Activated CD8-positive, alpha-beta memory T cell treated with anti-CD3 and anti-CD28 coated beads, Interleukin-2, amount 10 ng/mL, durations not matched to agents 7 days and 5 days (primary cell): ENCODE measurements around the gene PMIS2. TPM values are rescaled to one million over a fixed set of nuclear protein-coding genes. Genes with fewer than 3 reads are reported as not detected.

Experiments used
- ATAC-seq: fragments of 150-1000 bp; cut with Tn5 transposase; one replicate; pipeline ENCODE4 v1.10.0; 2021; ENCODE audit warnings: moderate library complexity
- CTCF ChIA-PET: fragments of 350-600 bp; sonication (Branson Sonifier 250); formaldehyde crosslinking; loops from one replicate; lab custom pipeline; 2021; ENCODE audit warnings: antibody characterized with exemption; lab: Charles Lee
- DNase-seq: peaks from one replicate; pipeline ENCODE4 v3.0.0-alpha.2; 2020
- H3K27ac Mint-ChIP-seq: one replicate; pipeline ENCODE4 v1.8.0; 2021; ENCODE audit warnings: mild to moderate bottlenecking, mixed read lengths
- H3K27me3 Mint-ChIP-seq: one replicate; pipeline ENCODE4 v1.8.0; 2021; ENCODE audit warnings: mixed read lengths
- H3K36me3 Mint-ChIP-seq: one replicate; pipeline ENCODE4 v1.8.0; 2021; ENCODE audit warnings: mild to moderate bottlenecking, mixed read lengths
- H3K4me1 Mint-ChIP-seq: one replicate; pipeline ENCODE4 v1.8.0; 2021; ENCODE audit warnings: mixed read lengths
- H3K4me3 Mint-ChIP-seq: one replicate; pipeline ENCODE4 v1.8.0; 2021; ENCODE audit warnings: mild to moderate bottlenecking, moderate library complexity, mixed read lengths
- H3K9me3 Mint-ChIP-seq: one replicate; pipeline ENCODE4 v1.8.0; 2022; ENCODE audit warnings: low read depth, mixed read lengths
- total RNA-seq, 2 experiments: library from RNA; stranded (reverse); gene quantifications; one replicate each; pipeline ENCODE4 v1.2.3, GENCODE V29; 2021

The PMIS2 gene
- total RNA-seq, 2 experiments from 2014 or later = not detected

DNA sequence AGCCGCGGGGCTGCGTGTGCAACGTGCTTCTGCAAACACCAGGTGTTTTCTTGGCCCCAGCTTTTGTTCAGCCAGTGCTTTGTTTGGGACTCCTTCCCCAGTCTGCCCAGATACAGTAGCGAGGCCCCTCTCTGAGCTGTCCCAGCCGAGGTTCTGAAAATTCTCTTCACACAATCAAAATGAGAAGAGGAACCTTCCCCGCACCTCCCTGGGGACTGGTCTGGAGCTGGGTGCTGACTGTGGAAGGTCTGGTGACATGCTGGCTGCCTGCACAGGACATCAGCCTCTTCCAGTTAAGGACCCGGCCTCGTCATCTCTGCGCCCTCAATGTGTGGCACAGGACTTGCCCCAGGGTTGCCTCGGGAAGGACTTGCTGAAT lies 26.7 kb upstream of the PMIS2 start:
- DNase-seq (no peak), ATAC-seq (no peak)
- Mint-ChIP-seq H3K4me1 (peaks cover 8% of the 10 kb centered on the region), H3K9me3 (no peaks in the 10 kb centered on the region), H3K27ac (no peak overlapping the region), H3K36me3 (no peaks in the 10 kb centered on the region), H3K27me3 (peaks cover 30% of the 10 kb centered on the region), H3K4me3 (no peak overlapping the region)
- CTCF ChIA-PET = interaction anchor here (2.4 kb wide), 1 partner anchor 11 kb away, joined by 9 read pairs; no protein-coding TSS in a partner anchor

- Mint-ChIP-seq H3K36me3 (no peaks in the 10 kb centered on the region), H3K27me3 (peaks cover 30% of the 10 kb centered on the region), H3K4me3 (no peak overlapping the region), H3K27ac (no peak overlapping the region), H3K9me3 (no peaks in the 10 kb centered on the region), H3K4me1 (peaks cover 8% of the 10 kb centered on the region)
- CTCF ChIA-PET = no interaction called here
- no peak for DNase-seq
- ATAC-seq = no peak
Measured at GRCh38 chr19:35559781-35560180, 26.2 kb upstream of the PMIS2 start.

- Mint-ChIP-seq H3K4me1 (peaks cover 8% of the 10 kb centered on the region), H3K4me3 (no peak overlapping the region), H3K27me3 (peaks cover 30% of the 10 kb centered on the region), H3K36me3 (no peaks in the 10 kb centered on the region), H3K9me3 (no peaks in the 10 kb centered on the region), H3K27ac (no peak overlapping the region)
- DNase-seq (no peak), ATAC-seq (no peak)
- CTCF ChIA-PET = no interaction called here
Measured at GRCh38 chr19:35560271-35560670, 25.7 kb upstream of the PMIS2 start.

- Mint-ChIP-seq H3K27me3 (peaks cover 30% of the 10 kb centered on the region), H3K9me3 (no peaks in the 10 kb centered on the region), H3K36me3 (no peaks in the 10 kb centered on the region), H3K4me3 (no peak overlapping the region), H3K27ac (no peak overlapping the region), H3K4me1 (peaks cover 8% of the 10 kb centered on the region)
- DNase-seq (no peak), ATAC-seq (no peak)
- CTCF ChIA-PET = no interaction called here
Measured at GRCh38 chr19:35560677-35561076, 25.3 kb upstream of the PMIS2 start.

DNA sequence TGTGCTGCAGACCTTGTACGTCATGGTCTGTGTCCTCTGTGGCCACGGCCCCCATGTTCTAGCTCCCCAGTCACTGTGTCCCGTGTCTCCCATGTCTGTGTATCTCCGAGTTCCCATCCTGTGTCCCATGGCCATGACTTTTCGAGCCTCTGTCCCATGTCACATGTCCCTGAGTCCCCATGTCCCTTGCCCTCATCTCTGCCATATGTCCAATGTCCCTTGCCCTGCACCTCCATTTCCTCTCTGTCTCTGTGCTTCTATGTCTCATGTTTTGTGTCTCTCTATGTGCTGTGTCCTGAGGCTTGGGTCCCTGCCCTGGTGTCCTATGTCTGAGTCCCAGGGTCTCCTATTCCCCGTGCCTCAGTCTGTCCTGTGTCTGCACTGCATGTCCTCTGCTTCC lies 24.5 kb upstream of the PMIS2 start:
- peaks cover 8% of the 10 kb centered on the region for H3K4me1 Mint-ChIP-seq
- H3K9me3 Mint-ChIP-seq = no peaks in the 10 kb centered on the region
- no peak overlapping the region for H3K4me3 Mint-ChIP-seq
- H3K36me3 Mint-ChIP-seq = no peaks in the 10 kb centered on the region
- ATAC-seq (no peak), DNase-seq (no peak)
- peaks cover 27% of the 10 kb centered on the region for H3K27me3 Mint-ChIP-seq
- H3K27ac Mint-ChIP-seq = no peak overlapping the region
- CTCF ChIA-PET = no interaction called here

GRCh38 chr19:35562336-35562735 lies 23.6 kb upstream of the PMIS2 start:
- no peaks in the 10 kb centered on the region for H3K9me3 Mint-ChIP-seq
- CTCF ChIA-PET = no interaction called here
- DNase-seq (no peak), ATAC-seq (no peak)
- H3K4me1 Mint-ChIP-seq = peaks cover 5% of the 10 kb centered on the region
- peaks cover 23% of the 10 kb centered on the region for H3K27me3 Mint-ChIP-seq
- H3K36me3 Mint-ChIP-seq = no peaks in the 10 kb centered on the region
- no peak overlapping the region for H3K27ac Mint-ChIP-seq
- H3K4me3 Mint-ChIP-seq = no peak overlapping the region

DNA sequence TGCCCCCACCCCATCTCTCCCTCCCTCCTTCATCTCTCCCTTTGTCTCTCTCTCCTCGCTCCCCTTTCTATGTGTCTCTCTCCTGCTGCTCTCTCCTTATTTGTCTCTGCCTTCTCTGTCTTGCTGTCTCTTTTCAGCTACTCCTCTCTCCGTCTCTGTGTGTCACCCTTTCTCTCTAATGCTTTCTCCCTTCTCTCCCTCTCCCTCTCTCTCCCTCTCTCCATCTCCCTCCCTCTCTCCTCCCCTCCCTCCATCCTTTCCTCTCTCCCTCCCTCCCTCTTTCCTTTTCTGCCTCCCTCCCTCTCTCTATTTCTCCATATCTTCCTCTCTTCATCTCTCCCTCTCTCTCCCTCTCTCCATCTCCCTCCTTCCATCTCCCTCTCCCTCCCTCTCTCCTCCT lies 23.2 kb upstream of the PMIS2 start:
- ATAC-seq (no peak), DNase-seq (no peak)
- Mint-ChIP-seq H3K27ac (no peak overlapping the region), H3K4me1 (peaks cover 4% of the 10 kb centered on the region), H3K27me3 (peaks cover 23% of the 10 kb centered on the region), H3K4me3 (no peak overlapping the region), H3K36me3 (no peaks in the 10 kb centered on the region), H3K9me3 (no peaks in the 10 kb centered on the region)
- CTCF ChIA-PET = no interaction called here

- peaks cover 2% of the 10 kb centered on the region for H3K4me1 Mint-ChIP-seq
- H3K9me3 Mint-ChIP-seq = no peaks in the 10 kb centered on the region
- DNase-seq (no peak), ATAC-seq (no peak)
- CTCF ChIA-PET = no interaction called here
- peaks cover 23% of the 10 kb centered on the region for H3K27me3 Mint-ChIP-seq
- H3K27ac Mint-ChIP-seq = no peak within 1 kb of the TSS
- no peak within 1 kb of the TSS for H3K4me3 Mint-ChIP-seq
- H3K36me3 Mint-ChIP-seq = no peaks in the 10 kb centered on the region
Measured at GRCh38 chr19:35563207-35563829, 22.7 kb upstream of the PMIS2 start, which contains the start of gene ATP4A. Gene ATP4A (minus strand): TSS chr19:35563658. CDS start chr19:35563629, 29 bp downstream.

DNA sequence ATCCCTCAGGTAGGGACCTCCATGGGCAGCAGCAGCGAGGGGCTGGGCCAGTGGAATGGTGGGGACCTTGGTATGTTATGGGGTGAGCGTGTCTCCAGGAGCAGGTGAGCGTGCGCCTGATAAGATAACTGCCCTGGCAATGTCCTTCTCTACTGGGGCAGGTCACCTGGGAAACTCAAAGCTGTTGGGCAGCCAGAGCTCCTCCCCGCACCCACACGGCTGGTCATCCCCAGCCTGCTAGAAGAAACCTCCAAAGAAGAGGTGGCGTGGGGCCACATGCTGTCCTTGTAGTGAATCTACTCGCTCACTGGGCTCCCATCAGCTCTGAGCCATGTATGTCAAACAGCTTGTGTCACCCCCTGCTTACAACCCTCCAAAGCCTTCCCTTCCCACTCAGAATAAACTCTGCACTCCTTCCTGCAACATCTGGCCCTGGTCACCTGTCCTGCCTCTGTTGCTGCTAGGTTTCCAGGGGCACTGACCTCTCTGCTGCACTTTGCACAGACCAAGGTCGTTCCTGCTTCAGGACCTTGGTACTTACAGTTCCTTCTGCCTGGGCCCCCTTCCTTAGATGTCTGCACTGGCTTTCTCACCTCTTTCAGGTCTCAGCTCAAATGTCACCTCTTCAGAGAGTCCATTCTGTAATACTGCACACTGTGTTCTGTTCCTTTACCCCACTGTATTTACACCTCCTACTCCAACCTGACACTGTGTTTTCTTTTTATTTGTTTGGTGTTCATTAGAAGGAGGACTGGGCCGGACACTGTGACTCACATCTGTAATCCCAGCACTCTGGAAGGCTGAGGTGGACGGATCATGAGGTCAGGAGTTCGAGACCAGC lies 20.7 kb upstream of the PMIS2 start:
- peaks cover 14% of the 10 kb centered on the region for H3K27me3 Mint-ChIP-seq
- no peak for ATAC-seq
- H3K27ac Mint-ChIP-seq = no peak overlapping the region
- CTCF ChIA-PET = interaction anchor here (0.7 to 2.1 kb wide), 2 partner anchors 17 to 55 kb away, joined by 3 to 9 read pairs; no protein-coding TSS in a partner anchor
- no peak overlapping the region for H3K4me3 Mint-ChIP-seq
- no peaks in the 10 kb centered on the region for H3K36me3 Mint-ChIP-seq
- H3K4me1 Mint-ChIP-seq = no peaks in the 10 kb centered on the region
- H3K9me3 Mint-ChIP-seq = no peaks in the 10 kb centered on the region
- DNase-seq = no peak

DNA sequence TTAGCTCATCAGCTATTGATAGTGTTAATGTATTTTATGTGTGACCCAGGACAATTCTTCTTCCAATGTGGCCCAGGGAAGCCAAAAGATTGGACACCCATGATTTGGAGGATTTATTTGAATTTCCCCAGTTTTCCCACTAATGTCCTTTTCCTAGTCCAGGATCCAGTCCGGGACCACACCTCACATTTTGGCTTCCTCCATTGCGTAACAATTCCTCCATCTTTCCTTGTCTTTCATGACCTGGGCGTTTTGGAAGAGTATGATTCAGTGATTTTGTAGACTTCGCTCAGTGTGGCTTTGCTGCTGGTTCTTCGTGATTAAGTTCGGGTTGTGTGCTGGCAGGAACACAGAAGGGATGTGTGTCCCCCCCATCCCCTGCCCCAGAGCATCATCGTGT lies 19.2 kb upstream of the PMIS2 start:
- CTCF ChIA-PET = interaction anchor here (0.6 kb wide), 1 partner anchor 15 kb away, joined by 3 read pairs; no protein-coding TSS in a partner anchor
- Mint-ChIP-seq H3K27me3 (peaks cover 14% of the 10 kb centered on the region), H3K36me3 (no peaks in the 10 kb centered on the region), H3K9me3 (no peaks in the 10 kb centered on the region), H3K4me1 (peaks cover 2% of the 10 kb centered on the region), H3K4me3 (no peak overlapping the region), H3K27ac (no peak overlapping the region)
- DNase-seq = no peak
- no peak for ATAC-seq

DNA sequence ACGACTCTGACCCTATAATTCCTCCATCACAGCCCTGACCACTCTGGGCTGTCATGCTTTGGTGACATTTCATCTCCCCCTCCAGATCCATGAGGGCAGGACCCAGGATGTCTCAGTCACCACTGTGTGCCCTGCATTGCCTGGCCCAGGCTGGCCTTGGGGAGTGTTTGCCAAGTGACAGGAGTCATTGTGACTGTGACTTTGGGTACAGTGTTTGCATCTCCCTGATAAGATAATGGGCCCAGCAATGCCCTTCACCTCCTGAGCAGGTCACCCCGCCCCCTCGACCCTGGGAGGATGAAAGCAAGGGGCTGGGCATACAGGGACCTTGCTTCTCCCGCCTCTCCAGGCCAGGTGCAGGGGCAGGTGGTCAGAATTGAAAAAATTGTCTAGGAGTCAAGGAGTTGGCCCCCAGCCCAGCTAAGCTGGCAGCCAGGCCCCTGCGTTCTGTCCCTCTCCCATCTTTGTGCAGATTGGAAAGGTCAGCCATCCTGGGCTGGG lies 16.6 kb upstream of the PMIS2 start:
- CTCF ChIA-PET = no interaction called here
- peaks cover 2% of the 10 kb centered on the region for H3K4me1 Mint-ChIP-seq
- no peaks in the 10 kb centered on the region for H3K9me3 Mint-ChIP-seq
- ATAC-seq (no peak), DNase-seq (no peak)
- H3K27me3 Mint-ChIP-seq = peaks cover 22% of the 10 kb centered on the region
- H3K36me3 Mint-ChIP-seq = no peaks in the 10 kb centered on the region
- H3K4me3 Mint-ChIP-seq = no peak overlapping the region
- no peak overlapping the region for H3K27ac Mint-ChIP-seq

- CTCF ChIA-PET = interaction anchor here (0.6 kb wide), 1 partner anchor 37 kb away, joined by 3 read pairs; no protein-coding TSS in a partner anchor
- H3K4me3 Mint-ChIP-seq = no peak overlapping the region
- peaks cover 2% of the 10 kb centered on the region for H3K4me1 Mint-ChIP-seq
- no peak overlapping the region for H3K27ac Mint-ChIP-seq
- no peak for DNase-seq
- no peak for ATAC-seq
- H3K36me3 Mint-ChIP-seq = no peaks in the 10 kb centered on the region
- peaks cover 12% of the 10 kb centered on the region for H3K9me3 Mint-ChIP-seq
- H3K27me3 Mint-ChIP-seq = peaks cover 22% of the 10 kb centered on the region
Measured at GRCh38 chr19:35571406-35571965, 14.5 kb upstream of the PMIS2 start.

DNA sequence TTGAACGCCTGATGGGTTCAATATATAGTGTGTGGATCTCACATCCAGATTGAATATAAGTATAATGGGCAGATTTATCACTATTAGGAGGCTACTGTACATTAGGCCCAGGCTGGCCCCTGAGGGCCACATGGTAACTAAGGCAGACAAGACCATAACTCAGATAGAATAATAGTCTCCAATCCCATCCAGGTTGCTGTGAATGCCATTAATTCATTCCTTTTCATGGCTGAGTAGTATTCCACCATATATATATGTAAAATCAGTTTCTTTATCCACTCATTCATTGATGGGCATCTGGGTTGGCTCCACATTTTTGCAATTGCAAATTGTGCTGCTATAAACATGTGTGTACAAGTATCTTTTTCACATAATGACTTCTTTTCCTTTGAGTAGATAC lies 8.1 kb upstream of the PMIS2 start:
- Mint-ChIP-seq H3K27me3 (peaks cover 16% of the 10 kb centered on the region), H3K9me3 (peaks cover 18% of the 10 kb centered on the region), H3K4me1 (no peaks in the 10 kb centered on the region), H3K4me3 (no peak overlapping the region), H3K36me3 (no peaks in the 10 kb centered on the region), H3K27ac (no peak overlapping the region)
- DNase-seq (no peak), ATAC-seq (no peak)
- CTCF ChIA-PET = no interaction called here
